NT2/D1 (cell line): ENCODE data around the gene ALOX5AP.

ENCODE experiments used
- YY1 ChIP-seq: IDR thresholded peaks from 2 replicates; pipeline ENCODE4 v1.6.1; 2011; ENCODE audit not compliant: insufficient read length, insufficient read depth
- ZNF274 ChIP-seq: IDR thresholded peaks from 2 replicates; pipeline ENCODE4 v1.6.1; 2011; ENCODE audit warnings: mild to moderate bottlenecking, low read depth, low read length

GRCh38 chr13:30720172-30720869 lies 15.0 kb upstream of the ALOX5AP start:
- TF ChIP-seq YY1 (no peak), ZNF274 (no peak)
